ENCODE data around the gene PAF1. TPM values are rescaled to one million over a fixed set of nuclear protein-coding genes. Genes with fewer than 3 reads are reported as not detected.

The PAF1 gene
- 68.4 TPM for total RNA-seq

GRCh38 chr19:39390751-39391437, at the start of gene PAF1, which contains the start of gene MED29:
PAF1 (minus strand) TSS chr19:39391106; CDS start chr19:39390864, 242 bp downstream.
MED29 (plus strand) TSS chr19:39391378; CDS start chr19:39391423, 45 bp downstream.
- peak; percentile 92 to 100 (median 100) for DNase-seq (ENCODE audit: low read depth in 2 of 3, low spot score in 2 of 3)

- DNase-seq (ENCODE audit: low read depth in 2 of 3, low spot score in 2 of 3): no peak
Measured at GRCh38 chr19:39438270-39438934, 47.5 kb upstream of the PAF1 start.

- DNase-seq (ENCODE audit: low read depth in 2 of 3, low spot score in 2 of 3): no peak
Measured at GRCh38 chr19:39436350-39436716, 45.4 kb upstream of the PAF1 start.

- DNase-seq (ENCODE audit: low read depth in 2 of 3, low spot score in 2 of 3): peak; percentile 92 to 99 (median 97)
Measured at GRCh38 chr19:39435499-39436349, 44.8 kb upstream of the PAF1 start, which contains the start of gene RPS16. RPS16 (minus strand) TSS chr19:39435949; CDS start chr19:39435895, 54 bp downstream.

- DNase-seq (ENCODE audit: low read depth in 2 of 3, low spot score in 2 of 3): no peak
Measured at GRCh38 chr19:39434123-39435076, 43.5 kb upstream of the PAF1 start.

- no peak for DNase-seq (ENCODE audit: low read depth in 2 of 3, low spot score in 2 of 3)
Measured at GRCh38 chr19:39433480-39434079, 42.7 kb upstream of the PAF1 start.

GRCh38 chr19:39432677-39433025, 41.7 kb upstream of the PAF1 start:
- no peak for DNase-seq (ENCODE audit: low read depth in 2 of 3, low spot score in 2 of 3)

GRCh38 chr19:39430675-39431593, 40.0 kb upstream of the PAF1 start:
- no peak for DNase-seq (ENCODE audit: low read depth in 2 of 3, low spot score in 2 of 3)

- no peak for DNase-seq (ENCODE audit: low read depth in 2 of 3, low spot score in 2 of 3)
Measured at GRCh38 chr19:39428283-39429112, 37.6 kb upstream of the PAF1 start.

- DNase-seq (ENCODE audit: low read depth in 2 of 3, low spot score in 2 of 3): no peak
Measured at GRCh38 chr19:39427707-39428106, 36.8 kb upstream of the PAF1 start.

GRCh38 chr19:39426170-39426569, 35.3 kb upstream of the PAF1 start:
- DNase-seq (ENCODE audit: low read depth in 2 of 3, low spot score in 2 of 3): no peak

GRCh38 chr19:39425744-39426143, 34.8 kb upstream of the PAF1 start:
- DNase-seq (ENCODE audit: low read depth in 2 of 3, low spot score in 2 of 3): no peak

- no peak for DNase-seq (ENCODE audit: low read depth in 2 of 3, low spot score in 2 of 3)
Measured at GRCh38 chr19:39424934-39425333, 34.0 kb upstream of the PAF1 start.

GRCh38 chr19:39423258-39424086, 32.6 kb upstream of the PAF1 start:
- no peak for DNase-seq (ENCODE audit: low read depth in 2 of 3, low spot score in 2 of 3)

GRCh38 chr19:39422020-39422419, 31.1 kb upstream of the PAF1 start:
- DNase-seq (ENCODE audit: low read depth in 2 of 3, low spot score in 2 of 3): no peak

- DNase-seq (ENCODE audit: low read depth in 2 of 3, low spot score in 2 of 3): no peak
Measured at GRCh38 chr19:39420769-39421168, 29.9 kb upstream of the PAF1 start.

- DNase-seq (ENCODE audit: low read depth in 2 of 3, low spot score in 2 of 3): no peak
Measured at GRCh38 chr19:39419003-39419402, 28.1 kb upstream of the PAF1 start.

Measured in hematopoietic multipotent progenitor cell (in vitro differentiated cells).